ENCODE data around the gene DTNA.

GRCh38 chr18:34726286-34727004, 16.3 kb downstream of the DTNA start:
- no peak for TF ChIP-seq YY1 (IDR thresholded peaks at IDR 0.05; ENCODE audit: insufficient read depth, insufficient read length)
- TF ChIP-seq ZNF274 (IDR thresholded peaks at IDR 0.05; ENCODE audit: low read depth, low read length) = no peak
- TF ChIP-seq SUZ12 (IDR thresholded peaks at IDR 0.05; ENCODE audit: extremely low read depth, insufficient read depth, insufficient read length) = no peak
